ENCODE results near the gene VTI1A. TPM values are rescaled to one million over a fixed set of nuclear protein-coding genes. Genes with fewer than 3 reads are reported as not detected.
A peak's percentile ranks its signal among the peaks of the same experiment; 100 is the strongest.
"Not testable (repeated sequence)": the region's sequence is repeated elsewhere in the genome, so short reads cannot be mapped to it uniquely, and the experiment has no call there.

Gene VTI1A
- total RNA-seq (2021; fragmentation: NEBNext Ultra II Directional; extraction: Animal tissue kit (Norgen Biotek cat#: 25700)), result 10 to 100 TPM; 23.6 to 27.9 (median 24.9) TPM
- long read RNA-seq, full-length matches to known transcripts, result 8 of 15 reads
- long read RNA-seq, partial matches to known transcripts, result 1 of 15 reads
- long read RNA-seq, other reads (novel, unspliced or antisense), result 6 of 15 reads

GRCh38 chr10:112446855-112447619 is at the start of gene VTI1A, which contains the start of gene ZDHHC6:
Gene VTI1A, plus strand, starts transcription at chr10:112447215. Its CDS starts 159 bp downstream, at chr10:112447374.
Gene ZDHHC6, minus strand, starts transcription at chr10:112446914. Its CDS starts 1,478 bp downstream, at chr10:112445436.
- H3K4me3 Mint-ChIP-seq, result peak within 1 kb of the TSS; percentile 93
- no peaks in the 10 kb centered on the region for H3K27me3 Mint-ChIP-seq (ENCODE audit: insufficient read depth)
- no peaks in the 10 kb centered on the region for H3K9me3 Mint-ChIP-seq
- H3K4me1 Mint-ChIP-seq (ENCODE audit: low read depth), result peaks cover 32% of the 10 kb centered on the region
- peaks cover 8% of the 10 kb centered on the region; the same call in 1 of the 2 replicates for H3K36me3 Mint-ChIP-seq (ENCODE audit: low read depth)
- TF ChIP-seq CTCF (IDR thresholded peaks at IDR 0.05), result peak; percentile 44
- peak; percentile 80 for DNase-seq
- H3K27ac Mint-ChIP-seq, result peak within 1 kb of the TSS; percentile 74

- Mint-ChIP-seq H3K4me1 (ENCODE audit: low read depth) (no peaks in the 10 kb centered on the region), H3K27ac (no peak overlapping the region)
- TF ChIP-seq CTCF (IDR thresholded peaks at IDR 0.05), result no peak
These were observed 49.4 kb upstream of the VTI1A start for GRCh38 chr10:112397592-112397991.

GRCh38 chr10:112402917-112403316 is 44.1 kb upstream of the VTI1A start:
- peaks cover 7% of the 10 kb centered on the region; the same call in 1 of the 2 replicates for H3K36me3 Mint-ChIP-seq (ENCODE audit: low read depth)
- no peak for DNase-seq
- no peaks in the 10 kb centered on the region for H3K27me3 Mint-ChIP-seq (ENCODE audit: insufficient read depth)
- TF ChIP-seq CTCF (IDR thresholded peaks at IDR 0.05), result no peak
- no peak overlapping the region for H3K4me3 Mint-ChIP-seq
- H3K9me3 Mint-ChIP-seq, result no peaks in the 10 kb centered on the region
- H3K27ac Mint-ChIP-seq, result no peak overlapping the region
- H3K4me1 Mint-ChIP-seq (ENCODE audit: low read depth), result peaks cover 18% of the 10 kb centered on the region

More at GRCh38 chr10:112397592-112397991, 49.4 kb upstream of the VTI1A start:
- no peak overlapping the region for H3K4me3 Mint-ChIP-seq
- H3K9me3 Mint-ChIP-seq, result no peaks in the 10 kb centered on the region
- no peaks in the 10 kb centered on the region for H3K36me3 Mint-ChIP-seq (ENCODE audit: low read depth)
- H3K27me3 Mint-ChIP-seq (ENCODE audit: insufficient read depth), result peaks cover 3% of the 10 kb centered on the region
- DNase-seq, result no peak

GRCh38 chr10:112404617-112405016 is 42.4 kb upstream of the VTI1A start:
- no peak for TF ChIP-seq CTCF (IDR thresholded peaks at IDR 0.05)
- Mint-ChIP-seq H3K27me3 (ENCODE audit: insufficient read depth) (peaks cover under 1% of the 10 kb centered on the region; the same call in 1 of the 2 replicates), H3K4me1 (ENCODE audit: low read depth) (peaks cover 18% of the 10 kb centered on the region), H3K9me3 (no peaks in the 10 kb centered on the region), H3K4me3 (no peak overlapping the region), H3K27ac (peak overlapping the region; percentile 6; the same call in 1 of the 2 replicates), H3K36me3 (ENCODE audit: low read depth) (peaks cover 7% of the 10 kb centered on the region; the same call in 1 of the 2 replicates)
- no peak for DNase-seq

GRCh38 chr10:112406806-112407205 is 40.2 kb upstream of the VTI1A start:
- H3K9me3 Mint-ChIP-seq; H3K4me3 Mint-ChIP-seq; DNase-seq; H3K27me3 Mint-ChIP-seq (ENCODE audit: insufficient read depth); H3K36me3 Mint-ChIP-seq (ENCODE audit: low read depth); H3K27ac Mint-ChIP-seq: not testable (repeated sequence)
- H3K4me1 Mint-ChIP-seq (ENCODE audit: low read depth), result peaks cover 18% of the 10 kb centered on the region

GRCh38 chr10:112407696-112408095 is 39.3 kb upstream of the VTI1A start:
- no peak overlapping the region for H3K27ac Mint-ChIP-seq

More at GRCh38 chr10:112407696-112408095, 39.3 kb upstream of the VTI1A start:
- Mint-ChIP-seq H3K27me3 (ENCODE audit: insufficient read depth) (peaks cover 8% of the 10 kb centered on the region), H3K4me3 (no peak overlapping the region), H3K9me3 (no peaks in the 10 kb centered on the region), H3K4me1 (ENCODE audit: low read depth) (peaks cover 18% of the 10 kb centered on the region), H3K36me3 (ENCODE audit: low read depth) (peaks cover 7% of the 10 kb centered on the region; the same call in 1 of the 2 replicates)
- DNase-seq, result no peak
- TF ChIP-seq CTCF (IDR thresholded peaks at IDR 0.05), result no peak
